Measurements from ENCODE around the gene SLC41A1.

GRCh38 chr1:205826016-205826806 is 13.2 kb upstream of the SLC41A1 start:
- TF ChIP-seq CTCF (conservative IDR thresholded peaks at IDR 0.05; ENCODE audit: low read depth, low read length): no peak
- TF ChIP-seq EZH2 (IDR thresholded peaks at IDR 0.05; ENCODE audit: borderline replicate concordance, low read depth, low read length, poor library complexity, severe bottlenecking): no peak

Measured in A673 (cell line).